Psoas muscle (tissue), 8 donors: Measurements from ENCODE around the gene ADAMTS18. TPM values are rescaled to one million over a fixed set of nuclear protein-coding genes. Genes with fewer than 3 reads are reported as not detected.

Experiments used
- ATAC-seq, 4 donors: fragments of 200-7000 bp; cut with Tn5 transposase; one replicate each; pipeline ENCODE4 v1.9.1; 2020; ENCODE audit warnings: moderate library complexity in 3 of 4, mild to moderate bottlenecking in 2 of 4
- DNase-seq, 2 donors: peaks; one replicate each; pipeline ENCODE4 v3.0.0-alpha.2; 2020
- H3K27ac ChIP-seq: fragments of 200-600 bp; one replicate; pipeline ENCODE4 v1.8.0; 2022
- H3K27me3 ChIP-seq, 3 donors: fragments of 200-600 bp in 1 of 3; one replicate each; pipeline versions ENCODE4 v1.6.1 to v1.8.0; 2013 to 2022; ENCODE audit warnings: low read length in 2 of 3, mild to moderate bottlenecking in 2 of 3, moderate library complexity in 1 of 3; ENCODE audit not compliant: insufficient read depth in 3 of 3
- H3K36me3 ChIP-seq, 2 donors: fragments of 200-600 bp in 1 of 2; one replicate each; pipeline versions ENCODE4 v1.6.1 to v1.8.0; 2013 to 2022; ENCODE audit warnings: low read depth in 1 of 2, mild to moderate bottlenecking in 1 of 2, moderate library complexity in 1 of 2; ENCODE audit not compliant: insufficient read depth in 1 of 2
- H3K4me1 ChIP-seq: fragments of 200-600 bp; one replicate; pipeline ENCODE4 v1.8.0; 2022
- H3K4me3 ChIP-seq: fragments of 200-600 bp; one replicate; pipeline ENCODE4 v1.8.0; 2022; ENCODE audit warnings: mild to moderate bottlenecking
- H3K9me3 ChIP-seq: fragments of 200-600 bp; one replicate; pipeline ENCODE4 v1.8.0; 2022
- CTCF ChIP-seq: fragments of 200-600 bp; IDR thresholded peaks from one replicate; pipeline ENCODE4 v1.8.0; 2022; ENCODE audit warnings: antibody characterized with exemption
- WGBS, 3 donors: extraction: QIAGEN DNeasy Blood & Tissue Kit; methylation state at CpG; one replicate each; pipeline versions ENCODE4 v1.1.6 to v1.1.7; 2013; 5-methylcytosine and 5-hydroxymethylcytosine counted together
- intact Hi-C, 2 donors: fragments of 100-400 bp; cut with DNase I; formaldehyde crosslinking; loops; one replicate each; pipeline versions ENCODE4 v1.11.0 to v1.14.2; 2022
- polyA plus RNA-seq, 3 donors: library from polyadenylated mRNA; stranded (reverse); fragments of 200-250 nt; gene quantifications; one replicate each; pipeline ENCODE4 v1.2.3, GENCODE V29; 2013
- total RNA-seq, 4 donors: library from RNA; stranded (reverse); fragmentation: NEBNext Ultra II Directional in 2 of 4; extraction: Animal tissue kit (Norgen Biotek cat#: 25700) in 2 of 4; gene quantifications; one replicate each; pipeline versions ENCODE4 v1.2.1 to v1.2.4, GENCODE V29; 2021 to 2023
- donor health status: healthy with polysubstance abuse.
- donor health status: DM: no; HTN: no; CAD: no; lungs with moderate emphysema.
- donor health status: Bipolar disorder and iron deficiency.
- donor health status: healthy.
- donor health status: DM: yes; HTN: yes; CAD: no.
- donor health status: DM: no; HTN: no; CAD: no.
- donor health status: DM: no; HTN: no; CAD: no.
- donor health status: DM: yes; HTN: yes; CAD: no.

ADAMTS18 gene
- total and polyA plus RNA-seq, 7 donors: 0.01 to 0.28 (median 0.03) TPM; not detected in 4

GRCh38 chr16:77459534-77460254, 24.9 kb upstream of the ADAMTS18 start:
- no peak overlapping the region for H3K4me3 ChIP-seq
- H3K27me3 ChIP-seq: no peaks in the 10 kb centered on the region
- H3K4me1 ChIP-seq: no peaks in the 10 kb centered on the region
- no peaks in the 10 kb centered on the region for H3K36me3 ChIP-seq
- intact Hi-C loops: no loop called here
- TF ChIP-seq CTCF: no peak
- no peaks in the 10 kb centered on the region for H3K9me3 ChIP-seq
- WGBS, 3 donors: 60 to 69% (median 63%) methylated on average over 3 of the region's 3 CpGs
- no peak overlapping the region for H3K27ac ChIP-seq
- no peak for DNase-seq
- ATAC-seq: no peak

- Histone ChIP-seq H3K27me3 (no peaks in the 10 kb centered on the region), H3K4me1 (no peaks in the 10 kb centered on the region), H3K27ac (no peak overlapping the region), H3K36me3 (no peaks in the 10 kb centered on the region), H3K9me3 (no peaks in the 10 kb centered on the region), H3K4me3 (no peak overlapping the region)
- WGBS, 3 donors: 58 to 65% (median 62%) methylated on average over 5 of the region's 5 CpGs
- no peak for TF ChIP-seq CTCF
- DNase-seq (no peak), ATAC-seq (no peak)
- intact Hi-C loops: no loop called here
Observed at GRCh38 chr16:77457046-77457445, 22.2 kb upstream of the ADAMTS18 start.

- WGBS, 3 donors: 96 to 98% (median 96%) methylated on average over 3 of the region's 3 CpGs
- no peaks in the 10 kb centered on the region for H3K36me3 ChIP-seq
- ATAC-seq (no peak), DNase-seq (no peak)
- H3K27me3 ChIP-seq: no peaks in the 10 kb centered on the region
- H3K4me3 ChIP-seq: no peak overlapping the region
- H3K9me3 ChIP-seq: no peaks in the 10 kb centered on the region
- intact Hi-C loops: no loop called here
- no peaks in the 10 kb centered on the region for H3K4me1 ChIP-seq
- no peak for TF ChIP-seq CTCF
- no peak overlapping the region for H3K27ac ChIP-seq
Observed at GRCh38 chr16:77452243-77452642, 17.4 kb upstream of the ADAMTS18 start.

GRCh38 chr16:77450790-77451487, 16.1 kb upstream of the ADAMTS18 start:
- Histone ChIP-seq H3K4me3 (no peak overlapping the region), H3K36me3 (no peaks in the 10 kb centered on the region), H3K4me1 (no peaks in the 10 kb centered on the region), H3K9me3 (no peaks in the 10 kb centered on the region), H3K27me3 (no peaks in the 10 kb centered on the region), H3K27ac (no peak overlapping the region)
- no peak for DNase-seq
- intact Hi-C loops: no loop called here
- TF ChIP-seq CTCF: no peak
- ATAC-seq: no peak
- WGBS, 3 donors: 22 to 32% (median 26%) methylated on average over 5 of the region's 5 CpGs
